Stimulated activated naive B cell treated with anti-CD40 and anti-IgM and Interleukin-4, amounts not matched to agents 10 μg/mL and 1 μg/mL and 100 μg/mL, for 72 hours (primary cell): ENCODE measurements around the gene CCDC158.
"Not testable (repeated sequence)": the region's sequence is repeated elsewhere in the genome, so short reads cannot be mapped to it uniquely, and the experiment has no call there.

Experiments used
- ATAC-seq, 2 donors: fragments of 150-1000 bp; cut with Tn5 transposase; replicated peaks; 2 replicates each; pipeline ENCODE4 v1.10.0; 2021; ENCODE audit warnings: moderate library complexity in 1 of 2
- DNase-seq: peaks from one replicate; pipeline ENCODE4 v3.0.0; 2021
- H3K27ac Mint-ChIP-seq: one replicate; pipeline ENCODE4 v1.8.0; 2022; ENCODE audit warnings: mild to moderate bottlenecking, mixed read lengths
- H3K27me3 Mint-ChIP-seq, 2 donors: one replicate each; pipeline ENCODE4 v1.8.0; 2022; ENCODE audit warnings: mixed read lengths in 2 of 2
- H3K36me3 Mint-ChIP-seq, 2 donors: one replicate each; pipeline ENCODE4 v1.8.0; 2022; ENCODE audit warnings: mixed read lengths in 2 of 2, mild to moderate bottlenecking in 1 of 2
- H3K4me1 Mint-ChIP-seq, 2 donors: one replicate each; pipeline ENCODE4 v1.8.0; 2022; ENCODE audit warnings: mixed read lengths in 2 of 2, mild to moderate bottlenecking in 1 of 2
- H3K4me3 Mint-ChIP-seq, 2 donors: one replicate each; pipeline ENCODE4 v1.8.0; 2022; ENCODE audit warnings: mild to moderate bottlenecking in 2 of 2, mixed read lengths in 2 of 2, moderate library complexity in 1 of 2
- H3K9me3 Mint-ChIP-seq, 2 donors: one replicate each; pipeline ENCODE4 v1.8.0; 2022; ENCODE audit warnings: mixed read lengths in 2 of 2, mild to moderate bottlenecking in 1 of 2

The CCDC158 gene

GRCh38 chr4:76443376-76443775 is 22.4 kb upstream of the CCDC158 start:
- no peak for DNase-seq
- H3K36me3 Mint-ChIP-seq: no peaks in the 10 kb centered on the region
- H3K9me3 Mint-ChIP-seq: peaks cover 0 to 2% of the 10 kb centered on the region in 2 donors
- H3K27me3 Mint-ChIP-seq: peaks cover 12 to 17% of the 10 kb centered on the region in 2 donors
- no peaks in the 10 kb centered on the region for H3K4me1 Mint-ChIP-seq
- no peak overlapping the region for H3K27ac Mint-ChIP-seq
- H3K4me3 Mint-ChIP-seq: no peak overlapping the region
- ATAC-seq: no peak

- Mint-ChIP-seq H3K27me3 (peaks cover 14 to 20% of the 10 kb centered on the region in 2 donors), H3K9me3 (peaks cover 0 to 2% of the 10 kb centered on the region in 2 donors), H3K27ac (no peak overlapping the region), H3K4me1 (no peaks in the 10 kb centered on the region), H3K4me3 (no peak overlapping the region), H3K36me3 (no peaks in the 10 kb centered on the region)
- ATAC-seq (no peak), DNase-seq (no peak)
Measured at GRCh38 chr4:76442807-76443206, 21.9 kb upstream of the CCDC158 start.

DNA sequence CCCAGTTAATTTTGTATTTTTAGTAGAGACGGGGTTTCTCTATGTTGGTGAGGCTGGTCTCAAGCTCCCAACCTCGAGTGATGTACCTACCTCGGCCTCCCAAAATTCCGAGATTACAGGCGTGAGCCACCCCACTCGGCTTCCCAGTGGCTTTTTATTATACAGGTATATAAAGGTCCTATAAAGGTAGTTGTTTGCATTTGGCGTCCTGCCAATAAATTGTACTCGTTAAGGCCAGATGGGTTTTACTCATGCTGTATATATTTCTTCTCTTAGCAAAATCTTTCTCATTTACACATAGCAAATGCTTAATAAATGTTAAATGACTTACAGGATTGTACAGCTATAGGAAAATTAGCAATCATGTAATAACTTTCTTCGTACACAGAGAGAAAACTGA is 20.9 kb upstream of the CCDC158 start:
- H3K4me1 Mint-ChIP-seq: no peaks in the 10 kb centered on the region
- no peak for DNase-seq

GRCh38 chr4:76439491-76439890 is 18.6 kb upstream of the CCDC158 start:
- DNase-seq (no peak), ATAC-seq (no peak)
- Mint-ChIP-seq H3K27ac (no peak overlapping the region), H3K36me3 (no peaks in the 10 kb centered on the region), H3K9me3 (peaks cover 0 to 2% of the 10 kb centered on the region in 2 donors), H3K4me3 (no peak overlapping the region), H3K4me1 (peaks cover 5 to 13% of the 10 kb centered on the region in 2 donors), H3K27me3 (peaks cover 14 to 32% of the 10 kb centered on the region in 2 donors)

More for the DNA sequence above, 20.9 kb upstream of the CCDC158 start:
- H3K4me3 Mint-ChIP-seq: no peak overlapping the region
- H3K27ac Mint-ChIP-seq: no peak overlapping the region
- H3K36me3 Mint-ChIP-seq: no peaks in the 10 kb centered on the region
- peaks cover 14 to 20% of the 10 kb centered on the region in 2 donors for H3K27me3 Mint-ChIP-seq
- ATAC-seq: no peak
- H3K9me3 Mint-ChIP-seq: peaks cover 0 to 2% of the 10 kb centered on the region in 2 donors

GRCh38 chr4:76435528-76436319 is 14.8 kb upstream of the CCDC158 start:
- DNase-seq: no peak
- Mint-ChIP-seq H3K9me3 (peaks cover 0 to 2% of the 10 kb centered on the region in 2 donors), H3K27me3 (peaks cover 7 to 31% of the 10 kb centered on the region in 2 donors), H3K4me3 (no peak overlapping the region), H3K4me1 (peaks cover 6 to 15% of the 10 kb centered on the region in 2 donors), H3K36me3 (no peaks in the 10 kb centered on the region), H3K27ac (no peak overlapping the region)
- no peak for ATAC-seq

GRCh38 chr4:76434901-76435527 is 14.1 kb upstream of the CCDC158 start, which contains the start of gene SHROOM3:
TSS of gene SHROOM3 (plus strand) at chr4:76435229. CDS start at chr4:76436053, 824 bp downstream.
- peaks cover 6 to 15% of the 10 kb centered on the region in 2 donors for H3K4me1 Mint-ChIP-seq
- no peaks in the 10 kb centered on the region for H3K36me3 Mint-ChIP-seq
- peaks cover 0 to 2% of the 10 kb centered on the region in 2 donors for H3K9me3 Mint-ChIP-seq
- H3K27ac Mint-ChIP-seq: no peak within 1 kb of the TSS
- DNase-seq (no peak), ATAC-seq (no peak)
- no peak within 1 kb of the TSS for H3K4me3 Mint-ChIP-seq
- peaks cover 5 to 28% of the 10 kb centered on the region in 2 donors for H3K27me3 Mint-ChIP-seq

- no peaks in the 10 kb centered on the region for H3K36me3 Mint-ChIP-seq
- DNase-seq: no peak
Measured at GRCh38 chr4:76430519-76431388, 9.8 kb upstream of the CCDC158 start.

GRCh38 chr4:76429636-76430035 is 8.7 kb upstream of the CCDC158 start:
- ATAC-seq (peak in 1 of 2 donors; percentile 39), DNase-seq (no peak)
- H3K4me3 Mint-ChIP-seq: no peak overlapping the region
- no peaks in the 10 kb centered on the region for H3K9me3 Mint-ChIP-seq
- peaks cover 0 to 4% of the 10 kb centered on the region in 2 donors for H3K27me3 Mint-ChIP-seq
- peaks cover 1 to 3% of the 10 kb centered on the region in 2 donors for H3K4me1 Mint-ChIP-seq
- no peaks in the 10 kb centered on the region for H3K36me3 Mint-ChIP-seq
- H3K27ac Mint-ChIP-seq: no peak overlapping the region

More at GRCh38 chr4:76430519-76431388, 9.8 kb upstream of the CCDC158 start:
- peaks cover 6 to 14% of the 10 kb centered on the region in 2 donors for H3K4me1 Mint-ChIP-seq
- H3K4me3 Mint-ChIP-seq: no peak overlapping the region
- no peak overlapping the region for H3K27ac Mint-ChIP-seq
- peaks cover under 1 to 10% of the 10 kb centered on the region in 2 donors for H3K27me3 Mint-ChIP-seq
- peak; percentile 44 to 64 for ATAC-seq
- no peaks in the 10 kb centered on the region for H3K9me3 Mint-ChIP-seq

GRCh38 chr4:76426272-76426671 is 5.3 kb upstream of the CCDC158 start:
- Mint-ChIP-seq H3K4me1 (peaks cover 6% of the 10 kb centered on the region in 2 donors), H3K36me3 (peaks cover 2 to 3% of the 10 kb centered on the region in 2 donors), H3K4me3 (no peak overlapping the region), H3K27ac (no peak overlapping the region), H3K9me3 (no peaks in the 10 kb centered on the region), H3K27me3 (peaks cover 11 to 14% of the 10 kb centered on the region in 2 donors)
- ATAC-seq: no peak
- DNase-seq: no peak

- ATAC-seq, DNase-seq: not testable (repeated sequence)
- H3K27me3 Mint-ChIP-seq: peaks cover 30 to 31% of the 10 kb centered on the region in 2 donors
Measured at GRCh38 chr4:76423159-76423558, 2.2 kb upstream of the CCDC158 start.

GRCh38 chr4:76420188-76420761 is 666 bp downstream of the CCDC158 start:
- no peaks in the 10 kb centered on the region for H3K9me3 Mint-ChIP-seq
- peaks cover 7 to 17% of the 10 kb centered on the region in 2 donors for H3K4me1 Mint-ChIP-seq
- DNase-seq (no peak), ATAC-seq (no peak)
- peak overlapping the region; percentile 17 to 75 for H3K4me3 Mint-ChIP-seq
- H3K36me3 Mint-ChIP-seq: peaks cover 3% of the 10 kb centered on the region in 2 donors
- no peak overlapping the region for H3K27ac Mint-ChIP-seq
- peaks cover 31 to 45% of the 10 kb centered on the region in 2 donors for H3K27me3 Mint-ChIP-seq

More at GRCh38 chr4:76423159-76423558, 2.2 kb upstream of the CCDC158 start:
- not testable (repeated sequence) for H3K36me3 Mint-ChIP-seq, H3K4me3 Mint-ChIP-seq, H3K27ac Mint-ChIP-seq, H3K9me3 Mint-ChIP-seq
- peaks cover 7 to 17% of the 10 kb centered on the region in 2 donors for H3K4me1 Mint-ChIP-seq

GRCh38 chr4:76410636-76411035 is 10.3 kb downstream of the CCDC158 start:
- Mint-ChIP-seq H3K27me3 (peaks cover 0 to 9% of the 10 kb centered on the region in 2 donors), H3K9me3 (no peaks in the 10 kb centered on the region), H3K36me3 (no peaks in the 10 kb centered on the region), H3K4me3 (no peak overlapping the region), H3K4me1 (peaks cover 3 to 11% of the 10 kb centered on the region in 2 donors), H3K27ac (no peak overlapping the region)
- ATAC-seq (no peak), DNase-seq (no peak)

GRCh38 chr4:76407440-76408119 is 13.4 kb downstream of the CCDC158 start:
- Mint-ChIP-seq H3K9me3 (no peaks in the 10 kb centered on the region), H3K36me3 (no peaks in the 10 kb centered on the region), H3K4me1 (peaks cover 3 to 16% of the 10 kb centered on the region in 2 donors), H3K27me3 (peaks cover 14 to 17% of the 10 kb centered on the region in 2 donors), H3K4me3 (no peak overlapping the region), H3K27ac (no peak overlapping the region)
- peak; percentile 91 to 98 for ATAC-seq
- no peak for DNase-seq
